Measurements from ENCODE around the gene REEP2.

Gene REEP2

DNA sequence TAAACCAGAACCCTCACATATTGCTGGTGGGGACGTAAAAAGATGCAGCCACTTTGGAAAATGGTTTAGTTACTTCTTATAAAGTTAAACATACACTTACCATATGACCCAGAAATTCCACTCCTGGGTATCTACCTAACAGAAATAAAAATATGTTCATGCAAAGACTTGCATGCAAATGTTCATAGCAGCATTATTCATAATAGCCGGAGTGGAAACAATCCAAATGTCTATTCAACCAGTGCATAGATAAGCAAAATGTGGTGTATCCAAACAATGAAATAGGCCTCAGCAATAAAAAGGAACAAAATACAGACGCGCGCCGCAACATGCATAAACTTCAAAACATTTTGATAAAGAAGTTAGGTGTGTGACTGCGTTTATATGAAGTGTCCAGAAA, 38.1 kb downstream of the REEP2 start:
- no peak for TF ChIP-seq ZFX (IDR thresholded peaks at IDR 0.05; ENCODE audit: borderline replicate concordance)
- TF ChIP-seq, protein P1, sequence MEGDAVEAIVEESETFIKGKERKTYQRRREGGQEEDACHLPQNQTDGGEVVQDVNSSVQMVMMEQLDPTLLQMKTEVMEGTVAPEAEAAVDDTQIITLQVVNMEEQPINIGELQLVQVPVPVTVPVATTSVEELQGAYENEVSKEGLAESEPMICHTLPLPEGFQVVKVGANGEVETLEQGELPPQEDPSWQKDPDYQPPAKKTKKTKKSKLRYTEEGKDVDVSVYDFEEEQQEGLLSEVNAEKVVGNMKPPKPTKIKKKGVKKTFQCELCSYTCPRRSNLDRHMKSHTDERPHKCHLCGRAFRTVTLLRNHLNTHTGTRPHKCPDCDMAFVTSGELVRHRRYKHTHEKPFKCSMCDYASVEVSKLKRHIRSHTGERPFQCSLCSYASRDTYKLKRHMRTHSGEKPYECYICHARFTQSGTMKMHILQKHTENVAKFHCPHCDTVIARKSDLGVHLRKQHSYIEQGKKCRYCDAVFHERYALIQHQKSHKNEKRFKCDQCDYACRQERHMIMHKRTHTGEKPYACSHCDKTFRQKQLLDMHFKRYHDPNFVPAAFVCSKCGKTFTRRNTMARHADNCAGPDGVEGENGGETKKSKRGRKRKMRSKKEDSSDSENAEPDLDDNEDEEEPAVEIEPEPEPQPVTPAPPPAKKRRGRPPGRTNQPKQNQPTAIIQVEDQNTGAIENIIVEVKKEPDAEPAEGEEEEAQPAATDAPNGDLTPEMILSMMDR (IDR thresholded peaks at IDR 0.05) = no peak
- H3K27ac ChIP-seq = no peak overlapping the region

DNA sequence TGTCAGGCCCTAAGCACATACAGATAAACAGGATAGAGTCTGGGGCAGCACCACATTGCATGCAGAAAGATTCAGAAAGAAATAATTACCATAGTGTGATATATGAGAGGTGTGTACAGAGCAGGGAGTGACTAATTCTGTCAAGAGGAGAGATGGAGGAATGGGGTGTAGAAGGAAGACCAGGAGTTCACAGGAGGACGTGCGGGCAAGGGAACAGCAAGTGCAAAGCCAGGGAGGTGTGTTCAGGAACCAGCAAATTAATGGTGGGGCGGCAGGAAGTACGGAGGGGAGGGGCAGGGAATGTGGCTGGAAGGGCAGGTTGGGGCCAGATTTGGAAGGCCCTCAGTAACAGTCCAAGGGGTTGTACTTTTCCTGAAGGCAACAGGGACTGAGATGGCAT, 43.8 kb downstream of the REEP2 start:
- TF ChIP-seq, protein P1 (IDR thresholded peaks at IDR 0.05) = no peak
- TF ChIP-seq ZFX (IDR thresholded peaks at IDR 0.05; ENCODE audit: borderline replicate concordance) = no peak
- no peak overlapping the region for H3K27ac ChIP-seq

DNA sequence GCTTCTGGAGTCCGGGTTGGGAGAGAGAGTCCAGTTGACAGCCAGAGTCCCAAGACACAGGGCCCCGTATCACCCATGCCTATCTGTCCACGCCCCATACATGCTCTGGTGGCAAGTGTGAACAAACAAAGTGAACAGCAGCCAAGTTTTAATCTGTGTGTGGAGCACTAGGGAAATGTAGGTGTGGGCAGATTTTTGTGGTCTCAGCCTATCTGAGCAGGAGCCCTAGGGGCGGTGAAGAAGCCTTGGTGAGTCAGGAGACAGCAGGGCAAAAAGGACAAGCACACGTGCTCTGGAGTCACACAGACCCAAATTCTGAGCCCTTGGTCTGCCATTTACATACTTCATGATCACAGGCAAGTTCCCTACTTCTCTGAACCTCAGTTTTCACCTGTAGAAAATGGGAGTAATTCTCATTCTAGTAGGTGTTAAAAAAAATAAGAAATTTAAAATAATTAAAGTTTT, 49.7 kb downstream of the REEP2 start:
- no peak overlapping the region for H3K27ac ChIP-seq
- no peak for TF ChIP-seq ZFX (IDR thresholded peaks at IDR 0.05; ENCODE audit: borderline replicate concordance)
- TF ChIP-seq, protein P1 (IDR thresholded peaks at IDR 0.05) = no peak

DNA sequence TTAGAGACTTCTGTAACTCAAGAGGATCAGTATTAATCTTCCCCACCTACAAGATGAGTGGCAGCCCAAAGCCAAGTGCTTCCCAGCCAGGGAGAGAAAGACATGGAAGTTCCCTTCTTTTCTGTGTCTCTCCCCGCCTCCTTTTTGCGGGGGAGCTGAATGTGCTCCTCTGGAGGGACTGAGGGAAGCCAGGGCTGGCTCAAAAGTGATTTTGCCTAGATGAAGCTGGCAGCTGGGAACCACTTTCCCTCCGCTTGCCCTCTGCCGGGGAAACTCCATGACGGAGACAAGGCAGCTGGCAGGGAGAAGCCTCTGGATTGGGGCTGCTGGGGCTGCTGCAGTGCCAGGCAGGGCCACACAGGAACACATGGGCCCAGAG, 50.8 kb downstream of the REEP2 start:
- TF ChIP-seq, protein P1 (IDR thresholded peaks at IDR 0.05) = no peak

DNA sequence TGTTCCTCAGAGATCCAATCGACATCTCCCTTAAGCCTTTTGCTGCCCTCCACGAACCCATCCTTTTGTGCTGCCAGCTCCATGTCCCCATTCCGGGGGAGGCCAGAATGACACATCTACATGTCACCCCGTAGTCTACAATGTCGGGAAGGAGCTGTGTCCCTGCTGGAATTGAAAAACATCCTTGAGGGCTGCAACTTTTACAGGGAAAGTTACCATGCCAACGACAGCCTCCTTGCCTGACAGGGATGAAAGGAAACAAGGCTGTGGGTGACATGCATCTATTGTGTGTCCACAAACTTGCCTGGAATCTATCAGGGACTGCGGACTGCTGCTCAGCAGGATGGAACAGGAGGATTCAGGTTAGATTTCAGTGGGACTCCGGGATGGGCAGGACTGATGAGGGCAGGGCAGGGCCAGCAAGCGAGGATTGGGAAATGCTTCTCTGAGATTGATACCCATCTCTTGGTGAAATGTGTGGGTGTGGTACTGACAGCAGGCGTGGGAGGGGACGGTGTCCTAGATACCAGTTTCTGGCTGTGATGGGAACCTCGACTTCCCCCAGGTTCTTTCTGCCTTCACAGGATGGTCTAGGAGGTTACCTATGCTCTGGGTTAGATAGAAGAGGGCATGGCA, 51.9 kb downstream of the REEP2 start:
- H3K27ac ChIP-seq = no peak overlapping the region
- TF ChIP-seq, protein P1 (IDR thresholded peaks at IDR 0.05) = no peak
- no peak for TF ChIP-seq ZFX (IDR thresholded peaks at IDR 0.05; ENCODE audit: borderline replicate concordance)

More for the DNA sequence above, 50.8 kb downstream of the REEP2 start:
- H3K27ac ChIP-seq = no peak overlapping the region

DNA sequence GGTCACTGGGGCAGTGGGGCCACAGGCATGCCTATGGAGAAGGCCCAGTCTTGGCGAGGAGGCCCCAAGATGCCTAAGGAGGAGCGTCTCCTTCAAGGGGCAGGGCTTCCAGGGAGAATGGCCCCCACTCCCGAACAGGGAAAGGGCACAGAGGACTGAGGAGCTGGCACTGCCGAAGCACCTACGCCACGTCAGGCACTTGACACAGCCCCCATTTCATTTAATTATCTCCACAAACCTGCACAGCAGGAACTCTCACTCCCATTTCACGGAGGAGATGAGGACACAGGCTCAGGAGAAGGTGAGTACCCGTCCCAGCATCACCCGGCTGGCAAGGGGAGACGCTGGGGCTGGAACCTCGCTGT, 52.4 kb downstream of the REEP2 start:
- H3K27ac ChIP-seq = no peak overlapping the region; the same call in 1 of the 2 replicates

More for the DNA sequence above, 52.4 kb downstream of the REEP2 start:
- TF ChIP-seq, protein P1 (IDR thresholded peaks at IDR 0.05) = no peak
- TF ChIP-seq ZFX (IDR thresholded peaks at IDR 0.05; ENCODE audit: borderline replicate concordance) = no peak
